ENCODE data around the gene BLOC1S1. TPM values are rescaled to one million over a fixed set of nuclear protein-coding genes. Genes with fewer than 3 reads are reported as not detected.

BLOC1S1 gene
- total RNA-seq, 1 donor from 2014 or later, result 98.6 TPM

DNA sequence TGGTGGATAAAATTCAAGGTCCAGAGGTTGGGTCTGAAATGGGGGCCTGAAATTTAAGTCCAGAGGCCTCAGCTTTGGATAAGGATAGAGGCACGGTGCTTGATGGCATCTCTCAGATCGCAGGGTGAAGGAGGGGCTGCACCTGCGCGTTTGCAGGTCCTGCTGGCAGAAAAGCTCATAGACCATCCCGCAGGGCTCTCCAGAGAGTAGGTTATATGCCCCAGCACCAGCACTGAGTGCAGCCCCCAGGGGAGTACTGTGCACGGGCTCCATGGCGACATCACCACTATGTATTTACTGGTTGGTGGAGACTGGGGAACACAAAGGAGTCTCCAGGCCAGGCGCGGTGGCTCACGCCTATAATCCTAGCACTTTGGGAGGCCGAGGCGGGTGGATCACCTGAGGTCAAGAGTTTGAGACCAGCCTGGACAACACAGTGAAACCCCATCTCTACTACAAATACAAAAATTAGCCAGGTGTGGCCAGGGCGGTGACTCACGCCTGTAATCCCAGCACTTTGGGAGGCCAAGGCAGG is 17.2 kb downstream of the BLOC1S1 start:
- no peak overlapping the region for H3K27ac Mint-ChIP-seq
- no peaks in the 10 kb centered on the region for H3K27me3 Mint-ChIP-seq
- no peak for DNase-seq (ENCODE audit: extremely low spot score, unreplicated experiment)
- TF ChIP-seq, protein P1, sequence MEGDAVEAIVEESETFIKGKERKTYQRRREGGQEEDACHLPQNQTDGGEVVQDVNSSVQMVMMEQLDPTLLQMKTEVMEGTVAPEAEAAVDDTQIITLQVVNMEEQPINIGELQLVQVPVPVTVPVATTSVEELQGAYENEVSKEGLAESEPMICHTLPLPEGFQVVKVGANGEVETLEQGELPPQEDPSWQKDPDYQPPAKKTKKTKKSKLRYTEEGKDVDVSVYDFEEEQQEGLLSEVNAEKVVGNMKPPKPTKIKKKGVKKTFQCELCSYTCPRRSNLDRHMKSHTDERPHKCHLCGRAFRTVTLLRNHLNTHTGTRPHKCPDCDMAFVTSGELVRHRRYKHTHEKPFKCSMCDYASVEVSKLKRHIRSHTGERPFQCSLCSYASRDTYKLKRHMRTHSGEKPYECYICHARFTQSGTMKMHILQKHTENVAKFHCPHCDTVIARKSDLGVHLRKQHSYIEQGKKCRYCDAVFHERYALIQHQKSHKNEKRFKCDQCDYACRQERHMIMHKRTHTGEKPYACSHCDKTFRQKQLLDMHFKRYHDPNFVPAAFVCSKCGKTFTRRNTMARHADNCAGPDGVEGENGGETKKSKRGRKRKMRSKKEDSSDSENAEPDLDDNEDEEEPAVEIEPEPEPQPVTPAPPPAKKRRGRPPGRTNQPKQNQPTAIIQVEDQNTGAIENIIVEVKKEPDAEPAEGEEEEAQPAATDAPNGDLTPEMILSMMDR (conservative IDR thresholded peaks at IDR 0.05), result no peak
- peaks cover 35% of the 10 kb centered on the region for H3K4me1 Mint-ChIP-seq (ENCODE audit: unreplicated experiment)
- no peak overlapping the region for H3K4me3 Mint-ChIP-seq
- H3K9me3 Mint-ChIP-seq, result no peaks in the 10 kb centered on the region
- no peaks in the 10 kb centered on the region for H3K36me3 Mint-ChIP-seq

DNA sequence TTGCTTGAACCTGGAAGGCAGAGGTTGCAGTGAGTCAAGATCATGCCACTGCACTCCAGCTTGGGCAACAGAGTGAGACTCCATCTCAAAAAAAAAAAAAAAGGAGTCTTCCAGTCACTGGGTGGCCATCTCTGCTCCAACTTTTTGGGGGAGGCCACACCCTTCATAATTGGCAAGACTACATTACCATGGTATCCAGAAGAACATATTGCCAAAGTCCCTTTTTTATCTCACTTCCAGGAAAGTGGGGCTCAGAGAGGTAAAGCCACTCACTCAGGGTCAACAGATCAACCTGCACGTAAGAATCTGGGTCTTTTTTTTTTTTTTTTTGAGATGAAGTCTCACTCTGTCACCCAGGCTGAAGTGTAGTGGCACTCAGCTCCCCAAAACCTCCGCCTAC is 18.0 kb downstream of the BLOC1S1 start:
- peaks cover 38% of the 10 kb centered on the region for H3K4me1 Mint-ChIP-seq (ENCODE audit: unreplicated experiment)
- H3K36me3 Mint-ChIP-seq, result no peaks in the 10 kb centered on the region
- H3K27me3 Mint-ChIP-seq, result no peaks in the 10 kb centered on the region
- no peak overlapping the region for H3K4me3 Mint-ChIP-seq
- DNase-seq (ENCODE audit: extremely low spot score, unreplicated experiment), result no peak
- no peaks in the 10 kb centered on the region for H3K9me3 Mint-ChIP-seq
- TF ChIP-seq, protein P1 (conservative IDR thresholded peaks at IDR 0.05), result no peak
- H3K27ac Mint-ChIP-seq, result no peak overlapping the region

DNA sequence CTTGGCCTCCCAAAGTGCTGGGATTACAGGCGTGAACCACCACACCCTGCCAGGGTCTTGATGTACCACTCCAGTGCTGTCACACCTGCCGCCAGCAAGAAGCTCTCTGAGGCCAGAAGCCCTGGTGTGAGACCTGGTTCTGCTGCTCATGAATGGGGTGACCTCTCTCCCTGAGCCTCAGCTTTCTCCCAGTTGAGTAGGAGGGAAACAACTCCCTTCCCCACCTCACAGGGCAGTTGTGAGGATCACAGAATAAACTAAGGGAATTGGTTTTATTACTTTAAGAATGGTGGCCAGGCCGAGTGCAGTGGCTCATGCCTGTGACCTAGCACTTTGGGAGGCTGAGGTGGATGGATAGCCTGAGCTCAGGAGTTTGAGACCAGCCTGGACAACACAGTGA is 18.7 kb downstream of the BLOC1S1 start:
- no peak for DNase-seq (ENCODE audit: extremely low spot score, unreplicated experiment)
- Mint-ChIP-seq H3K9me3 (no peaks in the 10 kb centered on the region), H3K36me3 (no peaks in the 10 kb centered on the region), H3K27me3 (no peaks in the 10 kb centered on the region), H3K27ac (no peak overlapping the region), H3K4me3 (no peak overlapping the region), H3K4me1 (ENCODE audit: unreplicated experiment) (peaks cover 39% of the 10 kb centered on the region)
- TF ChIP-seq, protein P1 (conservative IDR thresholded peaks at IDR 0.05), result no peak

DNA sequence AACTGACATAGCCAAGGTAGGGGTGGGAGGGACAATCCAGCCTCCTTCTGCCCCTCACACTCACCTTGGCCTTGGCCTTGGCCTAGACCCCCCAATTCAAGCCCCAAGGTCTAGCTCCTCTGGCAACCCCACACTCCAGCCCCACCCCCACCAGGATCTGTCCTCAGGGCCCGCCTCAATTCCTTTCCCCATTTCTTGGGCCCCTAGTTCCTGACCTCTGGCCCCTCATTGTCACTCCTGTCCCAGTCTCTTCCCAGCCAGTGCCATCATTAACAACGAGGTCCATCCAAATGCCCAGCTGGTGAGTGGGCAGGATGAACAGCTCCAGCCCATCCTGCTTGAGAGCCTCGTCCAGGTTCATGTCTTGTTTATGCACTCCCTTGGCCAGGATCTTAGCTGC is 20.2 kb downstream of the BLOC1S1 start:
- no peaks in the 10 kb centered on the region for H3K9me3 Mint-ChIP-seq
- TF ChIP-seq, protein P1 (conservative IDR thresholded peaks at IDR 0.05), result no peak
- peak overlapping the region; percentile 57 for H3K4me3 Mint-ChIP-seq
- no peak for DNase-seq (ENCODE audit: extremely low spot score, unreplicated experiment)
- no peaks in the 10 kb centered on the region for H3K27me3 Mint-ChIP-seq
- H3K4me1 Mint-ChIP-seq (ENCODE audit: unreplicated experiment), result peaks cover 26% of the 10 kb centered on the region
- no peaks in the 10 kb centered on the region for H3K36me3 Mint-ChIP-seq
- H3K27ac Mint-ChIP-seq, result no peak overlapping the region

DNA sequence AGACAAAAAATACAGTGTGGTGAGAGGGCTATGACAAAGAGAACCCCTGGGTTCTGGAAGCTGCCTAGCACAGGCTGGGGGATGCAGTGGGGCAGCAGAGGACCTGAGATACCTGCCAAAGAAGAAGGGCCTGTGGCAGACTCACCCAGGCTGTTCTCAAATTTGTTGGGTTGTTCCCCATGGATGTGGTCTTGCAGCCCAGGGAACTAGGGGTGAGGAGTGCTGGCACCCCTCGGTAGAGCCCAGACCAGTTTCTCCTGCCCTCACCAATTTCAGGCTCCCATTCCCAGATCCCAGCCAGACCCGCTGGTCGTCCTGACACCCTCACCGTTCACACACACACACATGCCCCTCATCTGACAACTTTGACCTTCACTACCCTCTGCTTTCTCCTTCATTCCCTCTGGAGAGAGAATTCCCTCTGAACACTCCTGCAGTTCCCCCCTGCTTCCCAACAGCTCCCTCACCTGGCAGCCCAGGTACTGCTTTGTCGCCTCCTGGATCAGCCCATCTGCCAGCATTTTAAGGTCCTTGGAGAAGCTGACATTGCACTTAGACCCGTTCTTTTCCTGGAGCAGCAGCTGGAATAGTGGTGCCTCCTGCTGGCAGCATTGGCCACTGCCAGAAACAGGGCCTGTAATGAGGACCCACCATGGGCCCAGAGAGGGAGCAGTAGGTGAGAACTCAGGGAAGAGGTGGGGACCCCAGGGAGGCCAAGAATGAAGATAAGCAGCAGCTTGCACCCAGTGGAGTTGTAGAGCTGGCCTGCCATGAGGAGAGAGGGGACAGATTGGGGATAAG is 21.1 kb downstream of the BLOC1S1 start:
- DNase-seq (ENCODE audit: extremely low spot score, unreplicated experiment), result no peak
- Mint-ChIP-seq H3K9me3 (no peaks in the 10 kb centered on the region), H3K27me3 (no peaks in the 10 kb centered on the region), H3K4me1 (ENCODE audit: unreplicated experiment) (peaks cover 30% of the 10 kb centered on the region), H3K36me3 (no peaks in the 10 kb centered on the region), H3K4me3 (peak overlapping the region; percentile 89), H3K27ac (no peak overlapping the region)
- TF ChIP-seq, protein P1 (conservative IDR thresholded peaks at IDR 0.05), result peak; percentile 79
